ENCODE measurements around the gene CARD19. TPM values are rescaled to one million over a fixed set of nuclear protein-coding genes. Genes with fewer than 3 reads are reported as not detected.

Gene CARD19
- total and polyA plus RNA-seq, 11 donors: 24.2 to 46.2 (median 30.5) TPM

GRCh38 chr9:93129691-93130500 is 33.9 kb downstream of the CARD19 start:
- TF ChIP-seq, protein P1, sequence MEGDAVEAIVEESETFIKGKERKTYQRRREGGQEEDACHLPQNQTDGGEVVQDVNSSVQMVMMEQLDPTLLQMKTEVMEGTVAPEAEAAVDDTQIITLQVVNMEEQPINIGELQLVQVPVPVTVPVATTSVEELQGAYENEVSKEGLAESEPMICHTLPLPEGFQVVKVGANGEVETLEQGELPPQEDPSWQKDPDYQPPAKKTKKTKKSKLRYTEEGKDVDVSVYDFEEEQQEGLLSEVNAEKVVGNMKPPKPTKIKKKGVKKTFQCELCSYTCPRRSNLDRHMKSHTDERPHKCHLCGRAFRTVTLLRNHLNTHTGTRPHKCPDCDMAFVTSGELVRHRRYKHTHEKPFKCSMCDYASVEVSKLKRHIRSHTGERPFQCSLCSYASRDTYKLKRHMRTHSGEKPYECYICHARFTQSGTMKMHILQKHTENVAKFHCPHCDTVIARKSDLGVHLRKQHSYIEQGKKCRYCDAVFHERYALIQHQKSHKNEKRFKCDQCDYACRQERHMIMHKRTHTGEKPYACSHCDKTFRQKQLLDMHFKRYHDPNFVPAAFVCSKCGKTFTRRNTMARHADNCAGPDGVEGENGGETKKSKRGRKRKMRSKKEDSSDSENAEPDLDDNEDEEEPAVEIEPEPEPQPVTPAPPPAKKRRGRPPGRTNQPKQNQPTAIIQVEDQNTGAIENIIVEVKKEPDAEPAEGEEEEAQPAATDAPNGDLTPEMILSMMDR (IDR thresholded peaks at IDR 0.05): no peak
- TF ChIP-seq POLR2A (IDR thresholded peaks at IDR 0.05): no peak
- intact Hi-C loops (cut with DNase I): loop anchor here in 3 of 10 donors (5.0 to 10.0 kb wide), 2 partner anchors 33 to 325 kb away; partner anchors contain the start of genes CARD19 (in 2 of the 3), FAM120A (in 1 of the 3) and FAM120AOS (in 1 of the 3)
- H3K4me1 ChIP-seq: peaks cover 8 to 90% (median 75%) of the 10 kb centered on the region in 12 donors
- H3K36me3 ChIP-seq: peaks cover 0 to 36% (median 10%) of the 10 kb centered on the region in 9 donors
- DNase-seq: peak in 4 of 5 donors; percentile 50 to 85 (median 72)
- no peaks in the 10 kb centered on the region for H3K27me3 ChIP-seq
- H3K27ac ChIP-seq: peak overlapping the region in 11 of 12 donors; percentile 1 to 97 (median 92)
- H3K9me3 ChIP-seq: no peaks in the 10 kb centered on the region
- WGBS, 4 donors: 55 to 82% (median 66%) methylated on average over 8 to 11 of the region's 11 CpGs
- H3K4me3 ChIP-seq: peak overlapping the region in 1 of 12 donors; percentile 97
- ATAC-seq: peak; percentile 21 to 62 (median 36)

GRCh38 chr9:93130861-93131481 is 35.0 kb downstream of the CARD19 start:
- 41 to 65% (median 47%) methylated on average over 11 to 15 of the region's 15 CpGs for WGBS, 4 donors
- peak overlapping the region in 11 of 12 donors; percentile 33 to 97 (median 95) for H3K27ac ChIP-seq
- intact Hi-C loops (cut with DNase I): loop anchor here in 3 of 10 donors (5.0 to 10.0 kb wide), 2 partner anchors 34 to 324 kb away; partner anchors contain the start of genes CARD19 (in 2 of the 3), FAM120A (in 1 of the 3) and FAM120AOS (in 1 of the 3)
- peaks cover 0 to 25% (median 2%) of the 10 kb centered on the region in 9 donors for H3K36me3 ChIP-seq
- H3K4me3 ChIP-seq: peak overlapping the region in 5 of 12 donors; percentile 12 to 97 (median 79)
- H3K9me3 ChIP-seq: no peaks in the 10 kb centered on the region
- ATAC-seq (peak in 1 of 4 donors; percentile 15), DNase-seq (peak; percentile 63 to 86 (median 74))
- TF ChIP-seq POLR2A (IDR thresholded peaks at IDR 0.05): no peak
- TF ChIP-seq, protein P1 (IDR thresholded peaks at IDR 0.05): no peak
- H3K27me3 ChIP-seq: no peaks in the 10 kb centered on the region
- H3K4me1 ChIP-seq: peaks cover 8 to 92% (median 77%) of the 10 kb centered on the region in 12 donors

DNA sequence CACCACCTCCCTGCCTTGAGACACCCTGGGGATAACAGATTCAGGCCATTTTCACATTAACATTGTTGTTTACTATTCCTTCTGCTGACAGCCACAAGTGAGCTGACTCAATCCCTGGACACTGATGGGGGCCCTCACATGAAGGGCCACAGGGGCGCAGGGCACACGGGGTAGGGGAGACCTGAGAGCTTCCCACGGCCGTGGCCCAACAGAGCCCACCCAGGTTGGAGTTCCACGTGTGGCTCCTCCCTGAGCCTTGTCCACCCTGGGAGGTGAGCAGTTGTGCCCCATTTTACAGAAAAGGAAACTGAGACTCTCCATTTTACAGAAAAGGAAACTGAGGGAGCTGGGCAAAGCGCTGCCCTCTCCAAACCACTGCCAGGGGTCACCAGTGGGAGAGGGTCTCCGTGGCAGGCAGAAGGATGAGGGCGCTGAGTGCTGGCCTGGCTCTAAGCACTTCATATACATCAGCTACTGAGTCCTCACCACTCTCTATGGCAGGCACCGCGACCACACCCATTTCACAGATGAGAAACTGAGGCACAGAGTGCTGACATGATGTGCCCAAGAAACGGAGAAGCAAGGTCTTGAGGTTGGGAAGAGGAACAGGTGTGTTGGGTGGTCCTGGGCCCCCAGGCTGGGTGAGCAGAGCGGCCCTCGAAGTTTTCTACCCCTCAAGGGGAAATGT is 35.7 kb downstream of the CARD19 start:
- no peak for ATAC-seq
- H3K9me3 ChIP-seq: no peaks in the 10 kb centered on the region

More for the DNA sequence above, 35.7 kb downstream of the CARD19 start:
- Histone ChIP-seq H3K27ac (peak overlapping the region in 10 of 12 donors; percentile 46 to 97 (median 95)), H3K36me3 (peaks cover 0 to 18% (median 0%) of the 10 kb centered on the region in 9 donors), H3K4me3 (peak overlapping the region in 9 of 12 donors; percentile 72 to 98 (median 92)), H3K4me1 (peaks cover 8 to 87% (median 70%) of the 10 kb centered on the region in 12 donors), H3K27me3 (no peaks in the 10 kb centered on the region)
- intact Hi-C loops (cut with DNase I): loop anchor here in 3 of 10 donors (5.0 to 10.0 kb wide), 2 partner anchors 34 to 323 kb away; partner anchors contain the start of genes CARD19 (in 2 of the 3), FAM120A (in 1 of the 3) and FAM120AOS (in 1 of the 3)
- WGBS, 4 donors: 86 to 94% (median 89%) methylated on average over 13 of the region's 13 CpGs
- DNase-seq: peak in 1 of 5 donors; percentile 30
- TF ChIP-seq POLR2A (IDR thresholded peaks at IDR 0.05): no peak
- TF ChIP-seq, protein P1 (IDR thresholded peaks at IDR 0.05): no peak

All from heart left ventricle (tissue), 16 donors.